ENCODE measurements around the gene SLC22A5. TPM values are rescaled to one million over a fixed set of nuclear protein-coding genes. Genes with fewer than 3 reads are reported as not detected.
A peak's percentile ranks its signal among the peaks of the same experiment; 100 is the strongest.

SLC22A5 gene
- total RNA-seq = 100 to 1,000 TPM in 1 of 4 donors, 10 to 100 TPM in 3; 26.6 to 145 (median 74.7) TPM
- 10 to 100 TPM; 37.7 to 93.7 (median 60.6) TPM for polyA plus RNA-seq
- long read RNA-seq, donor 1, transcript SLC22A5-201 (10 exons, 3,237 nt) = major isoform, 25 of 74 reads
- long read RNA-seq, donor 1, transcript SLC22A5-203 (11 exons, 1,746 nt) = minor isoform, 9 of 74 reads
- long read RNA-seq, donor 1, partial matches to known transcripts = 6 of 74 reads
- long read RNA-seq, donor 1, other reads (novel, unspliced or antisense) = 34 of 74 reads
- long read RNA-seq, donor 2, transcript SLC22A5-201 (10 exons, 3,237 nt) = major isoform, 103 of 385 reads
- long read RNA-seq, donor 2, transcript SLC22A5-203 (11 exons, 1,746 nt) = minor isoform, 11 of 385 reads
- long read RNA-seq, donor 2, partial matches to known transcripts = 19 of 385 reads
- long read RNA-seq, donor 2, other reads (novel, unspliced or antisense) = 251 of 385 reads

- Histone ChIP-seq H3K27me3 (ENCODE audit: insufficient read depth in 3 of 3, low read length in 2 of 3) (no peaks in the 10 kb centered on the region), H3K4me3 (peak within 1 kb of the TSS; percentile 89), H3K4me1 (peaks cover 32% of the 10 kb centered on the region), H3K36me3 (ENCODE audit: insufficient read depth in 1 of 2, low read depth in 1 of 2) (peaks cover 0 to 20% of the 10 kb centered on the region in 2 donors), H3K9me3 (no peaks in the 10 kb centered on the region), H3K27ac (peak within 1 kb of the TSS; percentile 97)
- ATAC-seq (peak; percentile 77 to 88 (median 81)), DNase-seq (peak; percentile 75 to 85)
- TF ChIP-seq CTCF (IDR thresholded peaks at IDR 0.05) = no peak
- WGBS, 3 donors = 0 to 1% (median 0%) methylated on average over 55 to 83 of the region's 83 CpGs
- intact Hi-C loops (cut with DNase I) = loop anchor here (2.0 to 10.0 kb wide), 4 partner anchors 77 to 495 kb away; partner anchors contain the start of genes GDF9 (in 1 of the 2), SLC22A4 (in 1 of the 2) and UQCRQ (in 1 of the 2)
Observed at GRCh38 chr5:132369474-132370180, at the start of gene SLC22A5. SLC22A5 (plus strand) TSS chr5:132369710; CDS start chr5:132369973, 263 bp downstream.

- H3K27me3 ChIP-seq (ENCODE audit: insufficient read depth in 3 of 3, low read length in 2 of 3) = no peaks in the 10 kb centered on the region
- intact Hi-C loops (cut with DNase I) = no loop called here
- peak overlapping the region; percentile 87 for H3K27ac ChIP-seq
- no peak for DNase-seq
- TF ChIP-seq CTCF (IDR thresholded peaks at IDR 0.05) = no peak
- peaks cover 12 to 17% of the 10 kb centered on the region in 2 donors for H3K36me3 ChIP-seq (ENCODE audit: insufficient read depth in 1 of 2, low read depth in 1 of 2)
- no peaks in the 10 kb centered on the region for H3K9me3 ChIP-seq
- no peak for ATAC-seq
- no peak overlapping the region for H3K4me3 ChIP-seq
- peaks cover 34% of the 10 kb centered on the region for H3K4me1 ChIP-seq
- 87 to 100% (median 97%) methylated on average over 1 of the region's 1 CpG for WGBS, 3 donors
Observed at GRCh38 chr5:132319975-132320374, 49.5 kb upstream of the SLC22A5 start.

GRCh38 chr5:132321109-132321721 is 48.3 kb upstream of the SLC22A5 start:
- intact Hi-C loops (cut with DNase I) = no loop called here
- no peaks in the 10 kb centered on the region for H3K27me3 ChIP-seq (ENCODE audit: insufficient read depth in 3 of 3, low read length in 2 of 3)
- no peaks in the 10 kb centered on the region for H3K9me3 ChIP-seq
- TF ChIP-seq CTCF (IDR thresholded peaks at IDR 0.05) = no peak
- H3K27ac ChIP-seq = no peak overlapping the region
- peaks cover 34% of the 10 kb centered on the region for H3K4me1 ChIP-seq
- DNase-seq = no peak
- H3K4me3 ChIP-seq = no peak overlapping the region
- WGBS, 3 donors = 46 to 83% (median 49%) methylated on average over 3 of the region's 3 CpGs
- ATAC-seq = peak in 2 of 4 donors; percentile 3 to 29
- peaks cover 12 to 21% of the 10 kb centered on the region in 2 donors for H3K36me3 ChIP-seq (ENCODE audit: insufficient read depth in 1 of 2, low read depth in 1 of 2)

- Histone ChIP-seq H3K27me3 (ENCODE audit: insufficient read depth in 3 of 3, low read length in 2 of 3) (no peaks in the 10 kb centered on the region), H3K27ac (no peak overlapping the region), H3K36me3 (ENCODE audit: insufficient read depth in 1 of 2, low read depth in 1 of 2) (peaks cover 7 to 25% of the 10 kb centered on the region in 2 donors), H3K4me1 (peaks cover 32% of the 10 kb centered on the region), H3K9me3 (no peaks in the 10 kb centered on the region), H3K4me3 (no peak overlapping the region)
- no peak for ATAC-seq
- DNase-seq = no peak
- 74 to 79% (median 76%) methylated on average over 11 of the region's 11 CpGs for WGBS, 3 donors
- no peak for TF ChIP-seq CTCF (IDR thresholded peaks at IDR 0.05)
- intact Hi-C loops (cut with DNase I) = no loop called here
Observed at GRCh38 chr5:132322266-132322665, 47.2 kb upstream of the SLC22A5 start.

Data from psoas muscle (tissue), 8 donors.